IMR-90 (cell line): ENCODE measurements around the gene LRRC4C. TPM values are rescaled to one million over a fixed set of nuclear protein-coding genes. Genes with fewer than 3 reads are reported as not detected.
A peak's percentile ranks its signal among the peaks of the same experiment; 100 is the strongest.

Experiments
- ATAC-seq: fragments of 200-7000 bp; cut with Tn5 transposase; 2 replicates; pipeline ENCODE4 v1.9.1; 2020; ENCODE audit warnings: low read depth, mild to moderate bottlenecking, moderate library complexity
- BruUV-seq: library from RNA; stranded (reverse); fragments of 400-500 nt; replicated peaks from 2 replicates; lab custom pipeline; 2021; lab: Mats Ljungman, UMichigan
- CTCF ChIA-PET: fragments of 300-600 bp; formaldehyde crosslinking; extraction: SDS; loops from one replicate; lab custom pipeline; 2021; ENCODE audit warnings: antibody characterized with exemption; lab: Yijun Ruan, JAX
- POLR2A ChIA-PET: fragments of 300-600 bp; sonication (Branson Sonifier 250); formaldehyde crosslinking; loops from one replicate; lab custom pipeline; 2022; ENCODE audit warnings: antibody characterized with exemption; ENCODE audit not compliant: unreplicated experiment; lab: Charles Lee
- DNase-seq: peaks from one replicate; pipeline ENCODE4 v3.0.0; 2013
- H2AFZ ChIP-seq: replicated peaks from 2 replicates; pipeline ENCODE3; 2013; ENCODE audit warnings: low read length, mild to moderate bottlenecking; ENCODE audit not compliant: poor library complexity
- H2AK5ac ChIP-seq: 2 replicates; pipeline ENCODE4 v1.6.1; 2013; ENCODE audit warnings: low read depth, low read length, inconsistent platforms
- H2AK9ac ChIP-seq: replicated peaks from 2 replicates; pipeline ENCODE3; 2013; ENCODE audit warnings: mild to moderate bottlenecking, low read depth, low read length, moderate library complexity; ENCODE audit not compliant: poor library complexity
- H2BK120ac ChIP-seq: 2 replicates; pipeline ENCODE4 v1.6.1; 2013; ENCODE audit warnings: low read depth, low read length, inconsistent platforms
- H2BK15ac ChIP-seq: 3 replicates; pipeline ENCODE4 v1.6.1; 2013; ENCODE audit warnings: low read depth, low read length, inconsistent platforms
- H2BK20ac ChIP-seq: 2 replicates; pipeline ENCODE4 v1.6.1; 2013; ENCODE audit warnings: low read depth, mild to moderate bottlenecking, inconsistent platforms, low read length, moderate library complexity
- H2BK5ac ChIP-seq: 2 replicates; pipeline ENCODE4 v1.6.1; 2013; ENCODE audit warnings: mild to moderate bottlenecking, low read depth, low read length, inconsistent platforms; ENCODE audit not compliant: poor library complexity, severe bottlenecking
- H3K14ac ChIP-seq: replicated peaks from 2 replicates; pipeline ENCODE4 v1.6.1; 2013; ENCODE audit warnings: low read depth, low read length, inconsistent platforms
- H3K18ac ChIP-seq: 2 replicates; pipeline ENCODE4 v1.6.1; 2013; ENCODE audit warnings: low read depth, low read length, control low read depth
- H3K23ac ChIP-seq: 2 replicates; pipeline ENCODE4 v1.6.1; 2013; ENCODE audit warnings: low read depth, low read length, inconsistent platforms
- H3K27ac ChIP-seq: 2 replicates; pipeline ENCODE4 v1.5.1; 2013; ENCODE audit warnings: mild to moderate bottlenecking, control low read depth, low read length; ENCODE audit not compliant: insufficient read depth
- H3K27me3 ChIP-seq: 2 replicates; pipeline ENCODE4 v1.6.1; 2013; ENCODE audit warnings: low read length; ENCODE audit not compliant: control insufficient read depth, insufficient read depth
- H3K36me3 ChIP-seq: 2 replicates; pipeline ENCODE4 v1.6.1; 2013; ENCODE audit warnings: low read length, mixed read lengths; ENCODE audit not compliant: control insufficient read depth, insufficient read depth
- H3K4ac ChIP-seq: 2 replicates; pipeline ENCODE4 v1.6.1; 2013; ENCODE audit warnings: low read depth, low read length, inconsistent platforms
- H3K4me1 ChIP-seq: 2 replicates; pipeline ENCODE4 v1.6.1; 2013; ENCODE audit warnings: low read length, mixed read lengths; ENCODE audit not compliant: control insufficient read depth, insufficient read depth
- H3K4me2 ChIP-seq: 2 replicates; pipeline ENCODE4 v1.6.1; 2013; ENCODE audit warnings: low read depth, mild to moderate bottlenecking, control low read depth, low read length, moderate library complexity
- H3K4me3 ChIP-seq: 2 replicates; pipeline ENCODE4 v1.5.1; 2013; ENCODE audit warnings: low read depth, mild to moderate bottlenecking, control low read depth, low read length, moderate library complexity; ENCODE audit not compliant: insufficient read depth
- H3K56ac ChIP-seq: 2 replicates; pipeline ENCODE4 v1.6.1; 2013; ENCODE audit warnings: low read length, inconsistent platforms; ENCODE audit not compliant: insufficient read depth; ENCODE audit errors: extremely low read depth
- H3K79me1 ChIP-seq, 2 experiments: 2 replicates each; pipeline ENCODE4 v1.6.1; 2013; ENCODE audit warnings: low read length in 2 of 2, inconsistent platforms in 1 of 2, low read depth in 1 of 2
- H3K9ac ChIP-seq: 2 replicates; pipeline ENCODE4 v1.6.1; 2013; ENCODE audit warnings: low read depth, low read length, control low read depth
- H3K9me1 ChIP-seq: 2 replicates; pipeline ENCODE4 v1.6.1; 2013; ENCODE audit warnings: low read length, inconsistent platforms; ENCODE audit not compliant: insufficient read depth
- H3K9me3 ChIP-seq: 2 replicates; pipeline ENCODE4 v1.6.1; 2013; ENCODE audit warnings: low read length; ENCODE audit not compliant: control insufficient read depth, insufficient read depth
- H4K20me1 ChIP-seq: 2 replicates; pipeline ENCODE4 v1.6.1; 2013; ENCODE audit warnings: low read length, inconsistent platforms; ENCODE audit not compliant: insufficient read depth
- H4K5ac ChIP-seq: 2 replicates; pipeline ENCODE4 v1.6.1; 2013; ENCODE audit warnings: mild to moderate bottlenecking, low read depth, low read length, control low read depth
- H4K8ac ChIP-seq, 2 experiments: 2 replicates each; pipeline ENCODE4 v1.6.1; 2013; ENCODE audit warnings: low read depth in 2 of 2, low read length in 2 of 2, control low read depth in 1 of 2, inconsistent platforms in 1 of 2
- H4K91ac ChIP-seq: 2 replicates; pipeline ENCODE4 v1.6.1; 2013; ENCODE audit warnings: low read depth, low read length, inconsistent platforms; ENCODE audit not compliant: insufficient read depth
- BHLHE40 ChIP-seq: fragments of 150-350 bp; IDR thresholded peaks from 2 replicates; pipeline ENCODE4 v1.6.1; 2016; ENCODE audit warnings: mild to moderate bottlenecking, low read depth, low read length
- CHD1 ChIP-seq: IDR thresholded peaks from 2 replicates; pipeline ENCODE4 v1.6.1; 2012; ENCODE audit warnings: low read depth, low read length, improper control_type of control experiment
- CTCF ChIP-seq: conservative IDR thresholded peaks from 2 replicates; pipeline ENCODE4 v1.5.1; 2012; ENCODE audit warnings: mild to moderate bottlenecking, low read depth, low read length, improper control_type of control experiment
- FOS ChIP-seq: fragments of 150-350 bp; IDR thresholded peaks from 2 replicates; pipeline ENCODE4 v1.6.1; 2016; ENCODE audit warnings: low read depth, low read length
- MAFK ChIP-seq: IDR thresholded peaks from 2 replicates; pipeline ENCODE4 v1.6.1; 2012; ENCODE audit warnings: low read depth, low read length, improper control_type of control experiment
- RAD21 ChIP-seq: IDR thresholded peaks from 2 replicates; pipeline ENCODE4 v1.6.1; 2012; ENCODE audit warnings: low read length, improper control_type of control experiment
- RCOR1 ChIP-seq: IDR thresholded peaks from 2 replicates; pipeline ENCODE4 v1.6.1; 2012; ENCODE audit warnings: mild to moderate bottlenecking, low read length, improper control_type of control experiment; ENCODE audit not compliant: insufficient replicate concordance
- WGBS, 2 experiments: methylation state at CpG; one replicate each; pipeline versions ENCODE4 v1.1.5 to v1.1.7; 2013; ENCODE audit warnings: missing lambda C conversion rate in 2 of 2; ENCODE audit not compliant: insufficient read length in 1 of 2; ENCODE audit errors: extremely low coverage in 2 of 2; 5-methylcytosine and 5-hydroxymethylcytosine counted together
- dilution Hi-C: fragments of 300-500 bp; cut with HindIII; formaldehyde crosslinking; loops from one replicate; pipeline ENCODE4 v1.14.3; 2018; ENCODE audit warnings: low sequenced_read_pairs; ENCODE audit not compliant: unreplicated experiment
- in situ Hi-C: fragments of 300-500 bp; cut with MboI; formaldehyde crosslinking; loops from 3 replicates; pipeline ENCODE4 v1.14.3; 2019; ENCODE audit warnings: low sequenced_read_pairs, inconsistent platforms, mixed read lengths
- intact Hi-C: fragments of 100-400 bp; cut with micrococcal nuclease; formaldehyde crosslinking; loops from 2 replicates; pipeline ENCODE4 v1.10.0; 2022
- polyA plus RNA-seq, 3 experiments: library from polyadenylated mRNA; depleted of rRNA; stranded (reverse); fragments of >200 nt; gene quantifications; 2 replicates each; pipeline ENCODE4 v1.2.3, GENCODE V29; 2012; ENCODE audit warnings: low replicate concordance in 1 of 3
- total RNA-seq: library from RNA; depleted of rRNA; stranded (reverse); fragments of >200 nt; gene quantifications from 2 replicates; pipeline ENCODE4 v1.2.3, GENCODE V29; 2012
- TF ChIP-seq, protein P1 (sequence below): fragments of 150-350 bp; IDR thresholded peaks from 2 replicates; pipeline ENCODE4 v1.6.1; 2016; ENCODE audit warnings: low read depth, mild to moderate bottlenecking, low read length, moderate library complexity, borderline replicate concordance

Gene LRRC4C
- total and polyA plus RNA-seq, 2 of the 4 experiments (the other 2 are of a cell fraction), result under 0.01 to 0.03 TPM

DNA sequence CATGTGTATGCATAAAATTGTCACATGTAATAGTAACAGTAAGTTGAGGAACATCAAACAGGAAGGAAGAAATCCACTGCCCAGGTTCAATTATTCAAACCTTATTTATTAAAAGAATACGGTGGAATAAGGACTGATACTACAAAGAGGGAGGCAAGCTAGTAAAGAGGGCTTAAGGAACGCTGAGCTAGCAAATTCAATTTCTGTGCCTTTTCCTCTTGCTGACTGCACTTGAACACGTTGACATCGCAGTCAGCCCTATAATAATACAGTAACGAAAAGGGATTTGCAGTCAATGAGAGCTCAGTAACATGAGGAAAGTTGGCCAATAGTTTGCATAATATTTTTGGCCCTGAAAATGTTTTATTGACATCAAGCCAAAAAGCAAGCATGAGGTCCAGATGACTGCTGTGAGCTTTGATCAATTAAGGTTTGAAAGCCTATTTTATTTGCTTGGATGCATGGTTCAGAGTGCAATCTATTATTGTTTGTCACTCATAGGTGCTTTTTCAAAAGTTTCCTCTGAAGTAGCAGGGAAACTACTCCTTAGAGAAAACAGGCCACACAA lies 861.8 kb downstream of the LRRC4C start:
- Histone ChIP-seq H3K4me3 (no peak overlapping the region), H4K5ac (no peak overlapping the region), H3K56ac (no peak overlapping the region), H3K79me1 (no peaks in the 10 kb centered on the region), H3K18ac (no peak overlapping the region), H3K9ac (no peak overlapping the region), H3K4me1 (no peaks in the 10 kb centered on the region), H3K9me1 (no peaks in the 10 kb centered on the region), H3K4ac (no peak overlapping the region), H2BK15ac (no peak overlapping the region), H2BK120ac (no peak overlapping the region), H4K91ac (no peak overlapping the region), H2BK20ac (no peak overlapping the region), H4K8ac (no peak overlapping the region), H3K9me3 (peaks cover 5% of the 10 kb centered on the region), H2BK5ac (no peak overlapping the region), H3K4me2 (no peak overlapping the region), H3K27ac (no peak overlapping the region), H2AK9ac (no peak overlapping the region), H3K36me3 (no peaks in the 10 kb centered on the region), H3K27me3 (no peaks in the 10 kb centered on the region), H3K14ac (no peak overlapping the region), H2AFZ (no peak overlapping the region), H4K20me1 (no peaks in the 10 kb centered on the region), H3K23ac (no peak overlapping the region), H2AK5ac (no peak overlapping the region)
- DNase-seq, result no peak
- no TSS peak for BruUV-seq
- no CpG with 5 or more reads among the region's 5 CpGs for WGBS, 2 experiments
- ChIA-PET CTCF (no interaction called here), POLR2A (no interaction called here)
- TF ChIP-seq, protein P1, sequence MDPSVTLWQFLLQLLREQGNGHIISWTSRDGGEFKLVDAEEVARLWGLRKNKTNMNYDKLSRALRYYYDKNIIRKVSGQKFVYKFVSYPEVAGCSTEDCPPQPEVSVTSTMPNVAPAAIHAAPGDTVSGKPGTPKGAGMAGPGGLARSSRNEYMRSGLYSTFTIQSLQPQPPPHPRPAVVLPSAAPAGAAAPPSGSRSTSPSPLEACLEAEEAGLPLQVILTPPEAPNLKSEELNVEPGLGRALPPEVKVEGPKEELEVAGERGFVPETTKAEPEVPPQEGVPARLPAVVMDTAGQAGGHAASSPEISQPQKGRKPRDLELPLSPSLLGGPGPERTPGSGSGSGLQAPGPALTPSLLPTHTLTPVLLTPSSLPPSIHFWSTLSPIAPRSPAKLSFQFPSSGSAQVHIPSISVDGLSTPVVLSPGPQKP, result no peak
- peak; percentile 63 for TF ChIP-seq MAFK
- no peak for TF ChIP-seq FOS
- no peak for TF ChIP-seq RCOR1
- no peak for TF ChIP-seq BHLHE40
- no peak for TF ChIP-seq CHD1
- TF ChIP-seq CTCF, result no peak
- TF ChIP-seq RAD21, result no peak
- dilution Hi-C loops, result no loop called here
- no peak for ATAC-seq
- intact Hi-C loops, result no loop called here
- in situ Hi-C loops, result no loop called here
